ENCODE measurements around the gene RAPGEF5. TPM values are rescaled to one million over a fixed set of nuclear protein-coding genes. Genes with fewer than 3 reads are reported as not detected.

RAPGEF5 gene
- total RNA-seq = 10 to 100 TPM; 15.5 to 56.4 (median 27.1) TPM
- long read RNA-seq, partial matches to known transcripts = 0 of 1 reads
- long read RNA-seq, other reads (novel, unspliced or antisense) = 1 of 1 reads

- no peaks in the 10 kb centered on the region for H3K27me3 ChIP-seq
- peaks cover 0 to 28% (median 4%) of the 10 kb centered on the region in 4 donors for H3K4me1 ChIP-seq
- no CpG with 5 or more reads among the region's 95 CpGs for WGBS (ENCODE audit: insufficient coverage, low coverage, low lambda C conversion rate, missing lambda C conversion rate)
- H3K36me3 ChIP-seq = no peaks in the 10 kb centered on the region
- intact Hi-C loops (cut with DNase I) = no loop called here
- peak in 1 of 4 donors; percentile 31 for TF ChIP-seq CTCF (IDR thresholded peaks at IDR 0.05)
- TF ChIP-seq POLR2A (IDR thresholded peaks at IDR 0.05) = peak; percentile 90
- peak; percentile 76 to 85 (median 79) for DNase-seq
- no peaks in the 10 kb centered on the region for H3K9me3 ChIP-seq
- ATAC-seq = peak; percentile 69 to 81 (median 77)
- peak within 1 kb of the TSS; percentile 71 to 90 (median 87) for H3K27ac ChIP-seq
- peak within 1 kb of the TSS; percentile 44 to 59 (median 53) for H3K4me3 ChIP-seq
These were observed at the start of gene RAPGEF5 for GRCh38 chr7:22356701-22357310. Gene RAPGEF5, minus strand, starts transcription at chr7:22357154. Its CDS starts 94 bp downstream, at chr7:22357060.

- Histone ChIP-seq H3K4me1 (no peaks in the 10 kb centered on the region), H3K36me3 (no peaks in the 10 kb centered on the region), H3K27ac (no peak overlapping the region), H3K4me3 (no peak overlapping the region), H3K9me3 (no peaks in the 10 kb centered on the region), H3K27me3 (no peaks in the 10 kb centered on the region)
- no peak for TF ChIP-seq CTCF (IDR thresholded peaks at IDR 0.05)
- TF ChIP-seq POLR2A (IDR thresholded peaks at IDR 0.05) = no peak
- no peak for ATAC-seq
- 96% methylated on average over 3 of the region's 4 CpGs for WGBS (ENCODE audit: insufficient coverage, low coverage, low lambda C conversion rate, missing lambda C conversion rate)
- intact Hi-C loops (cut with DNase I) = no loop called here
- DNase-seq = no peak
These were observed 49.8 kb upstream of the RAPGEF5 start for GRCh38 chr7:22406715-22407114.

GRCh38 chr7:22404421-22405023, 47.6 kb upstream of the RAPGEF5 start:
- Histone ChIP-seq H3K36me3 (no peaks in the 10 kb centered on the region), H3K9me3 (no peaks in the 10 kb centered on the region), H3K27me3 (no peaks in the 10 kb centered on the region), H3K27ac (no peak overlapping the region), H3K4me1 (no peaks in the 10 kb centered on the region), H3K4me3 (no peak overlapping the region)
- no peak for TF ChIP-seq POLR2A (IDR thresholded peaks at IDR 0.05)
- ATAC-seq (no peak), DNase-seq (no peak)
- intact Hi-C loops (cut with DNase I) = no loop called here
- 77% methylated on average over 3 of the region's 3 CpGs for WGBS (ENCODE audit: insufficient coverage, low coverage, low lambda C conversion rate, missing lambda C conversion rate)

GRCh38 chr7:22403344-22403743, 46.4 kb upstream of the RAPGEF5 start:
- WGBS (ENCODE audit: insufficient coverage, low coverage, low lambda C conversion rate, missing lambda C conversion rate) = 90% methylated on average over 1 of the region's 2 CpGs
- Histone ChIP-seq H3K36me3 (no peaks in the 10 kb centered on the region), H3K4me1 (no peaks in the 10 kb centered on the region), H3K27ac (no peak overlapping the region), H3K27me3 (no peaks in the 10 kb centered on the region), H3K4me3 (no peak overlapping the region), H3K9me3 (no peaks in the 10 kb centered on the region)
- DNase-seq (no peak), ATAC-seq (no peak)
- intact Hi-C loops (cut with DNase I) = no loop called here
- no peak for TF ChIP-seq CTCF (IDR thresholded peaks at IDR 0.05)
- TF ChIP-seq POLR2A (IDR thresholded peaks at IDR 0.05) = no peak

GRCh38 chr7:22402250-22402649, 45.3 kb upstream of the RAPGEF5 start:
- no peaks in the 10 kb centered on the region for H3K9me3 ChIP-seq
- no peaks in the 10 kb centered on the region for H3K4me1 ChIP-seq
- ATAC-seq = peak in 2 of 4 donors; percentile 19 to 23
- 29% methylated on average over 1 of the region's 2 CpGs for WGBS (ENCODE audit: insufficient coverage, low coverage, low lambda C conversion rate, missing lambda C conversion rate)
- intact Hi-C loops (cut with DNase I) = no loop called here
- no peak for DNase-seq
- TF ChIP-seq CTCF (IDR thresholded peaks at IDR 0.05) = no peak
- TF ChIP-seq POLR2A (IDR thresholded peaks at IDR 0.05) = no peak
- no peaks in the 10 kb centered on the region for H3K27me3 ChIP-seq
- no peaks in the 10 kb centered on the region for H3K36me3 ChIP-seq
- no peak overlapping the region for H3K4me3 ChIP-seq
- no peak overlapping the region for H3K27ac ChIP-seq
